GM21619 (cell line): ENCODE measurements around the gene ENPP7.

Experiments used
- ATAC-seq: cut with Tn5 transposase; IDR thresholded peaks from one replicate; pipeline ENCODE4 v1.9.1; 2021; ENCODE audit not compliant: unreplicated experiment

The ENPP7 gene

DNA sequence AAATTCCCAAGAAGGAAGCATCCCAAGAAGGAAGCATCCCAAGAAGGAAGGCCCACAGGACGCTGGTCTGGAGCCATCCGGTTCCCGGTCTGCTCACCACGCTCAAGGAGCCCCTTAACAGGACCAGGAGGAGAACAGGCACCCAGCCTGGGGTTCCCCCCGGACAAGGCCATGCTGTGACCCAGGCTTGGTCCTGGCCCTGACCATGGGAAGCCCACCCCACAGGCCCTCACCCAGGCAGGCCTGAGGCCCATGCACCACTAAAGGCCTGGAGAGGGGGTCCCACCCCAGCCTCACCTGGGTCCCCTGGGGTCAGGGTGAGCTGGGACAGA, 340 bp upstream of the ENPP7 start:
- no peak for ATAC-seq

DNA sequence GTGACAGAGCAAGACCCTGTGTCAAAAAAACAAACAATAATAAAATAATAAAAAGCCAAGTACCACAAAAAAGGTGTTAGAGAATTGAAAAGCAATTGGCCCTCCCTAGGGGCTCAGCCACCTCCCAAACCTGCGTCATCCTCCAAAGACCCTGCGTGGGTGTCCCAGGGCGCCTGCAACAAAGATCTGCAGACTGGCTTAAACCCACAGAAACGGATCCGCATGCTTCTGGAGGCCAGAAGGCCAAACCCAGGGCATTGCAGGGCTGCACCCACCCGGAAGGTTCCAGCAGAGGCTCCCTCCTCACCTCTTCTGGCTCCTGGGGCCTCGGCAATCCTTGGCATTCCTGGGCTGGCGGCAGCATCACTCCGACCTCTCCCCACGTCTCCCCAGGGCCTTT, 1.5 kb downstream of the ENPP7 start:
- no peak for ATAC-seq

DNA sequence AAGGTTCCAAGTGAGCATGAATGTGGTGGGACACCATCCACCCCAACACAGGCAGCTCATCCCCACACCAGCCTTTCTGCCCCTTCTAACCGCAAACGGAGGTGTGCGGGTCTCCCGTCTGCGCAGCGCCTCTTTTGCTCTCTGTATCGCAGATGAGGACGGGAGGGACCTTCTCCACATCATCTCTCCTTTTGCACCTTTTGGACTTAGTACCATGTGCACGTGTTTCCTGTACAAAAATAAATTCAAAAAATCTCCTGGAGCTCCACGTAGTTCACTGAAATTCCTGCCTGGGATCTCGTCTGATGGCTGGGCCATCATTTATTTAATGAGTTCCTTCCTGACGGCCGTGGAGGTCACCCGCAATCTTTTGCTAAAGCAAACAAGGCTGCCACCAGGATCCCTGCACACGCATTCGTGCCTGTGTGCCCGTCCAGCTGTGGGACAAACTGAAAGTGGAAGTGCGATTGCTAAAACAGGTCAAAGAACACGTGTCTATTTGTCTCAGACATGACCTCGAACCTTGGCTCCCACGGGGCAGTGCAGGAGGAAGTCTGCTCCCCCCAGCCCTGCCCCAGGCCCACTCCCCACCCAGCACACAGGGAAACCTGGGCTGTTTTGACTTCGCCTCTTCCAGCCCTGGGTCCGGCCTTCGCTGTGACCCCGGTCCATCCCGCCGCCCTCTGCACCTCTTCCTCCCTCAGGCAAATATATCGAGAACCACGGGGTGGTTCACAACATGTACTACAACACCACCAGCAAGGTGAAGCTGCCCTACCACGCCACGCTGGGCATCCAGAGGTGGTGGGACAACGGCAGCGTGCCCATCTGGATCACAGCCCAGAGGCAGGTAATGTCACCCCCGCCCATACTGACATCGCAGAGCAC, 2.3 kb downstream of the ENPP7 start:
- ATAC-seq: no peak

DNA sequence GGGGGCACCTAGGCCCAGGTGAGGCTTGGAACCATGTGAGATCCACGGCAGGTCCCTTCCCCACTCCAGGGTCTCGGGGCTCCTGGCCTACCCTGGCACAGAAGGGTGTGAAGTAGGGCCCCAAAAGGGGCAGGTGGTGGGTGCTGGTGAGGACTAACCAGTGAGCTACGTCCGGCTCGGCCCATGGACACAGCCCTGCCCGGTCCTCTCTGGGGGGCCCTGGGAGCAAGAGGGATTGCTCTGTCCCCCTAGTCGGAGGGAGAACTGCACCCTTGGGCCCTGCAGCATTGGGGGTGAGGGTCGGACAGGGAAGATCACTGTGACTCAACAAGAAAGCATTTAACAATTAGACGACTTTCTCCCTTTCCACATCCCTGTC, 2.9 kb downstream of the ENPP7 start:
- ATAC-seq: no peak

DNA sequence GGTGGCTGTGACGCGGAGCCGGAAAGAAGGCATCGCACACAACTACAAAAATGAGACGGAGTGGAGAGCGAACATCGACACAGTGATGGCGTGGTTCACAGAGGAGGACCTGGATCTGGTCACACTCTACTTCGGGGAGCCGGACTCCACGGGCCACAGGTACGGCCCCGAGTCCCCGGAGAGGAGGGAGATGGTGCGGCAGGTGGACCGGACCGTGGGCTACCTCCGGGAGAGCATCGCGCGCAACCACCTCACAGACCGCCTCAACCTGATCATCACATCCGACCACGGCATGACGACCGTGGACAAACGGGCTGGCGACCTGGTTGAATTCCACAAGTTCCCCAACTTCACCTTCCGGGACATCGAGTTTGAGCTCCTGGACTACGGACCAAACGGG, 4.4 kb downstream of the ENPP7 start:
- no peak for ATAC-seq

DNA sequence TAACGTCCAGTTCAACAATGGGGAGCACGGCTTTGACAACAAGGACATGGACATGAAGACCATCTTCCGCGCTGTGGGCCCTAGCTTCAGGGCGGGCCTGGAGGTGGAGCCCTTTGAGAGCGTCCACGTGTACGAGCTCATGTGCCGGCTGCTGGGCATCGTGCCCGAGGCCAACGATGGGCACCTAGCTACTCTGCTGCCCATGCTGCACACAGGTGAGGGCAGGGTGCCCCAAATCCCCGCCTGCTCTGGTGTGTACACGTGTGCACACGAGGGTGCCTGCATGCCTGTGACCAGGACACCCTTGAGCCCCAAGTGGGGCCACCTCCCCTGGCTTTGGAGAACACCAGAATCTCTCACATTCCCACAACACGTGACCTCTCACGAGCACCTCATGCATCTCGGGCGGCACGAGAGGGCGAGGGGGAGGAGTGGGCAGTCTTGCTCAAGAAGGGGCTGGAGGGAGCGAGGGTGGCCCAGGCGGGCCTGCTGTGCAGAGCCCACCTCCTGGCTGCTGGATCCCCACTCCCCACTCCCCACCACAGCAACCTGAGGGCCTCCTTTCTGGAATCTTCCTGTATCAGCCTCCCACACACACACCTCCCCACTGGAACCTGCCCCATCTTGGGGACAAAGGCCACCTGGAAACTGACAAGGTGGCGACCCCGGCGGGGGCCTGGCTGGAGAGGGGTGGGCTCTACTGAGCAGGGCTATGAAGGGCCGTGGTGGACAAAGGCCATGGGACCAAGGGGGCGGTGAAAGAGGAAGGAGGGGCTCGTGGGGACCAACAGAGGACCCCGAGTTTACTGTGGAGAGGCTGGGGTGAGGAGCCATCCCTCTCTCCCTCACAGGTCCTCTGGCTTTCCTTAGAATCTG, 6.5 kb downstream of the ENPP7 start:
- ATAC-seq: no peak

DNA sequence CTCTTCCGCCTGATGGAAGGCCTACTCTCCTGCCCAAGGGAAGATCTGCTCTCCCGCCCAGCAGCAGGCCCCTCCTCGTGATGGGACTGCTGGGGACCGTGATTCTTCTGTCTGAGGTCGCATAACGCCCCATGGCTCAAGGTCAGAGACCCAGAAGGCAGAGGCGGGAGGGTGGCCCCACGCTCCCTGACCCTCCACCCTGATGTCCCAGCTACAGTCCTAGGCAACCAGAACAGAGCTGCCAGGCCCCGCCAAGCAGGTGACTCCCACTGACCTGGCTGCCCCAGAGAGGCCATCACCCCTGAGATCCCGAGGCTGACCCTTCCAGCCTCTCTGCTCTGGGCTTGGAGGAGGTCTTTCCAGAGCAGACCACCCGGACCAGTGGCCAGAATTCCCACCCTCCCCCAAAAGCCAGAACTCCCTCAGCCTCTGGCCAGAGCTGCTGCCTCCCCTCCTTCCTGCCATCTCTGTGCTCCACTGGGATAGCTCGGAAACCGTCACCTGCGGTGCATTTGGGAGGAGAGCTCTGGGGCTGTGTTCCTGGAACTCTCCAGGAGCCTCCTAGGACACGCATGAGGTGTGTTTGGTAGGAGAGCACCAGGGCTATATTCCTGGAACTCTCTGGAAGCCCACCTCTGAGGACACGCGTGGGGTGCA, 7.3 kb downstream of the ENPP7 start:
- ATAC-seq: no peak

DNA sequence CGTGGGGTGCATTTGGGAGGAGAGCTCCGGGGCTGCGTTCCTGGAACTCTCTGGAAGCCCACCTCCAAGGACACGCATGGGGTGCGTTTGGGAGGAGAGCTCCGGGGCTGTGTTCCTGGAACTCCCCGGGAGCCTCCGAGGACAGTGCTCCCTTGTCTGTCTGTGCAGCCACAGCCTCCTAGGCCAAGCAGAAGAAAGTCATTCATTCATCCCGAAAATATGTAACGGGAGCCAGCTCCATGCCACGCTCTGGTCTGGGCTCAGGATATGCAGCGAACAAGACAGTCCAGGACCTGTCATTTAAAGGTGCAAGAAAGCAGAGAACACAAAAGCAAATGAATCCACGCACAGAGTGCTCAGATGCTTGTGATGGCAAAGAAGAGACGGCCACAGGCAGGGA, 7.9 kb downstream of the ENPP7 start:
- no peak for ATAC-seq

DNA sequence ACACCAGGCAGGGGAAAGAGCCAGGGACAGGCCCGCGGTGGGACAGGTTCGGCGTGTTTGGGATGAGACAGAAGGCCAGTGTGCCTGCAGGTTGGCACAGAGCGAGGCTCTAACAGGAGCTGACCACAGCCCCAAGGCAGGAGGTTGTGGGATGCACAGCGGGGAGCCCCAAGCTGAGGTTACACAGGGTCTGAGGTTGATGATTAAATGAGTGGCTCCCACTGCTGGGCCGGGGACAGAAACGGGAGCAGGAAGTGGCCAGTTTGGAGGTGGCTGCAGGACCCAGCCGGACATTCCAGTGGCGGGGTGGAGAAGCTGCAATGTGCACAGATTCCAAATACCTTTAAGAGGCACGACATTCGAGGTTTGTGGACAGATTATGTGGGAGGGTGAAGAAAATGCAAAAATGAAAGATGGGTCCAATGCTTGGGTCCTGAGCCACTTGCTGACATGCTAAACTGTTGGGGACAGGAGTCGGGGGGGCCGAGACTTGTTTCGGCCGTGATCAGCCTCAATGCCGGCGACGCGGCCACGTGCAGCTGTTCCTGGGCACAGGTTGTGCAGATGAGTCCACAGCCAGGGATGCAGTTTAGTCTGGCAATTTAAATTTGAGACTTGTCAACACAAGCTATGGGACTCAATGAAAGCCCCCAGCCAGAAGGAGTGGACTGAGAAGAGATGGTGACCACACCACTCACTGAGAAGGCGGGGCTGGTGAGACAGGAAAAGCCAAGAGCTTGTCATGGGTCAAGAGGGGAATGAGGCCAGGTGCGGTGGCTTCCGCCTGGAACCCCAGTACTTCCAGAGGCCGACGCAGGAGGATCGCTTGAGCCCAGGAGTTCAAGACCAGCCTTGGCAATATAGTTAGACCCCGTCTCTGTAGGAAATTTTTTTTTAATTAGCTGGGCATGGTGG, 8.7 kb downstream of the ENPP7 start:
- ATAC-seq: no peak

DNA sequence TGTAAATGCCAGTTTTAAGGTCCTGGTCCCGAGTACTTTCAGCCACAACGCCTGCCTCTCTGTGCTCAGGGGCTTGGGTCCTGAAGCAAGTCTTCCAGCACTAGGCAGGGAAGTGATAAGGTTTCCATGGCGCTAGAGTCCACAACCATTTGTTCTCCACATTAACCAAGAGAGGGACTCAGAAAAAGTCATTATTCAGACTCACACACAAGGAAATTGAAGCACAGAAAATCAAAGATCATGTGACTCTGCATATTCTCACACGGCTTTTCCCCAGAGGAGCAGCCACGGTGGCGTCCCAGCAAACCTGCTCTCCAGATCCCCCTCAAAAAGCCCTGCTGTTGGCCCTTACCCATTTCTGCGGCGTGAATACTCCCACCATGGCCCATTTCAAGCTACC, 9.7 kb downstream of the ENPP7 start:
- ATAC-seq: no peak

DNA sequence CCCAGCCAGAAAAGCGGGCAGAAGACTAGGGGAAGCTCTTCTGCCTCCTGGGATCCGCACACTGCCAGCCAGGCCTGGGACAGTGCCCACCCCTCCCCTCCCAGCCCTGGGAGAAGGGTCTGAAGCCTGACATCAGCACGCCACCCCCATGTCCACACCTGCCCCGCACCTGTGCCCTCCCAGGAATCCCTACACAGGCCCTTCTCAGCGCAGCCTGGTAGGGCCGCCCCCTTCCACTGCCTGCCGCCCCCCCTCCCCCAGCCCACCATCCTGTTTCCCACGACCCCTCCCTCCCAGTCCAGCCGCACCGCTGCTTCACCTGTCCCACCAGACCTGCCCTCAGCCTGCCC, 10.6 kb downstream of the ENPP7 start:
- no peak for ATAC-seq

DNA sequence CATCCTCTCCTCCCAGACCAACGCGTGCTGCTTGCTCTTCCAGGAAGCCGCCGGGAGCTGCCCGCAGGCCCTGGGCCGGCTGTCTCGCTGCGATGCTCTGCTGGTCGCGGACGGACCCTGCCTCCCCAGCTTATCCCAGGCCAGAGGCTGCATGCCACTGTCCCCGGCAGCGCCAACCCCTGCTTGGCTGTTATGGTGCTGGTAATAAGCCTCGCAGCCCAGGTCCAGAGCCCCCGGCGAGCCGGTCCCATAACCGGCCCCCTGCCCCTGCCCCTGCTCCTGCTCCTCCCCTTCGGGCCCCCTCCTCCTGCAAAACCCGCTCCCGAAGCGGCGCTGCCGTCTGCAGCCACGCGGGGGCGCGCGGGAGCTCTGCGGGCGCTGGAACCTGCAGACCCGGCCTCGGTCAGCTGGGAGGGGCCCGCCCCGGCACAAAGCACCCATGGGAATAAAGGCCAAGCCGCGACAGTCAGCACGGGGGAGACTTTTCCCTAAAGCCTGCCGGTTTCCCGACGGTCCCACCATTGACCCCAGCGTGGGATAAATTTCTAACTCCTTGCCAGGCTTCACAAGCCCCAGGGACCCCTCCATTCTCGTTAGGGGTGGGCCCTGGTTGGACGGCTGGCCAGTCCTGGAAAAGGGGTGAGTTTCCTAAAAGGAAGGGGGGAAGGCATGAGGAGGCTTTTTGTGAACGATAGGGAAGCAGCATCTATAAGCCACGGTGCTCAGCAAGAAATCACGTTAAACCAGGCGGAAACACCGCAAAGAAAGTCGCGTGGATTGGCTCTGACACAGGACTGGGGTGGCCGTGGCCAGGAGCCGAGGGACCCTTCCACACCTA, 11.2 kb downstream of the ENPP7 start:
- ATAC-seq: no peak

DNA sequence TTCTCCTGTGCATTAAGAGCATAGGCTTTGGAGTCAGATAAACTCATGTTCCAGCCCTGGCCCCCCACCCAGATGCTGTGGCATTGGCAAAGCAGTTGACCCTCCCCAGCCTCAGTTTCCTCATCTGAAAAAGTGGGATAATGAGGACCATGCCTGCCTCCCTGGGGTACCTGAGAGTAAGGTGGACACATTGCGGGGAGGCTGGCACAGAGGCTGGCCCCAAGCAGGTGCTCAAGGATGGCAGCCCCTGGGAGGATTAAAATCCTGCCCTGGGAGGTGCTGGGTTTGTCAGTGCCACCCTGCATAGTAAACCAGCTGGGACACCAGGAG, 11.8 kb downstream of the ENPP7 start:
- no peak for ATAC-seq

DNA sequence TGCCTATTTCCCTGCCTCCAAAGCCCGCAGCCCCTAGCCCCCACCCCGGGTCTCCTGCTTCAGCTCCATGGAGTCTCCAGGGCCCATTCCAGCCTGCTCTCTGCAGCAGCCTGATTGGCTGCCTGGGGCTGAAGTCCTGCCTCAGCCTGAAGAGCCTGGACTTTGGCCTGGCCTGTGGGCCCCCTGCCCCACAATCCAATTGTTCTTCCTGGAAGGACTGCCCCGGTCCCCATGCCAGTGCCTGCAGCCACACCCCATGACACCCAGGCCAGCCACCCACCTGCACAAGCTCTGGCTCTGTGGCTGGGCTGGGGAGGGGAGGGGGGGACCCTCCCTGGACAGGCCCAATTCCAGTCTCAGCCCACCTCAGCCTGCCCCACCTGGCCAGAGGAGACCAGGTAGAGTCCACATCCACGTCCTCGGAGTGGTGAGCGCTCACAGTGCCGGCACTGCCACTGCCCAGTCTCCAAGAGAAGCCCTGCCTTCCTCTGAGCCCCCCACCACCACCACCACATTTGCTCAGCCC, 12.3 kb downstream of the ENPP7 start:
- ATAC-seq: no peak

DNA sequence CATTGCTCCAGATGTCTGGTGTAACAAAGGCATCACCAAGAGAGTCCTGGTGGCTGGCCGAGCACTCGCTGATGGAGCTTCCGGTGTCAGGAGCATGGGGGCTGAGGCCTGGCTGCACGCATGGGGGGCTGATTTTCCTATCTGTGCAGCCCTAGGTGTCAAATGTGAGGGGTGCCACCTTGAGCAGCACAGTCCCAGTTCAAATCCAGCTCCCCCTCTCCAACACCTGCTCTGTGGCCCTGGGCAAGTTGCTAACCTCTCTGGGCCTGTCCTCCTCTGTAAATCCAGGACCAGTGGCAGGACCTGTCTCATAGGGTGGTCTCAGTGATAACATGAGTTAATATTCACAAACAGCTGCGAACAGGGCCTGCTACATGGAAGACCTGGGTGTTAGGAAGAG, 12.9 kb downstream of the ENPP7 start:
- no peak for ATAC-seq

DNA sequence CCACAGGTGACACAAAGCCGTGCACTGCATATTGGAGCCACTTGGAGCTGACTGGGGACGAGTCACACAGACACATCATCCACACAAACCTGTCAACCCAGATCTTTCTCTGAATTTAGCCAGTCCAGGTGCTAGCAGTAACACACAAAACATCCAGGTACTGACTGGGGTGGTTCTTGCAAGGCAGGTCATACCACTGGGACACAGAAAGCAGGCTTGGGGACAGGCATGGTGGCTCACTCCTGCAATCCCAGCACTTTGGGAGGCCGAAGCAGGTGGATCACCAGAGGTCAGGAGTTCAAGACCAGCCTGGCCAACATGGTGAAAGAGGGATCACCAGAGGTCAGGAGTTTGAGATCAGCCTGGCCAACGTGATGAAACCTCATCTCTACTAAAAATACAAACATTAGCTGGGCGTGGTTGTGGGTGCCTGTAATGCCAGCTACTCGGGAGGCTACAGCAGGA, 14.9 kb downstream of the ENPP7 start:
- ATAC-seq: no peak

DNA sequence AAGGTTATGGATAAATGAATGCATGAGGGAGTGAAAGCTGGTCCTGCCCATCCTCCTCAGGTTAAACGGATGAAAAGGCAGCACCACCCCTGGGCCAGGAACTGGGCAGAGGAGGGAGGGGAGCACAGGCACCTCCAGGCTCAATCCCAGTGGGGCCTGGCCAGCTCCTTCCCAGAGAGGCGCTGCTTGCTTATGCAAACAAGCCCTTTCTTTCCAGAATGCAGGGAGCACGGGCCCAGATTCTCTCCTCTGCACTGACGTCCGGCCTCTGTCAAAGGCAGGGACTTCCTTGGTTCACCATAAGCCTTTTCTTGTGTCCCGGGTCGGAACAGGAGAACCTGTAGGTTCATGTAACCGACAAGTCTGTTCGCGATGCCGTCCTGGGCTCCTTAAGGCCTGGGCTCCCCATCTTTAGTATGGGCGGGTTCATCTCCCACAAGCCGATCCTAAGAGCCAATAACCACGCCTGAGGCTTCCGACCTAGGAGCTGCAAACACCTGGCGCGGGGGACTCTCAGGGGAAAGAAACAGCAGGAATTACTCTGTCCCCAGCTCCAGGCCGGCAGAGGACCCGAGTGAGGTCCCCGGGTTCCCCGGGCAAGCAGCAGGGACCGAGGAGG, 16.3 kb downstream of the ENPP7 start:
- ATAC-seq: no peak

DNA sequence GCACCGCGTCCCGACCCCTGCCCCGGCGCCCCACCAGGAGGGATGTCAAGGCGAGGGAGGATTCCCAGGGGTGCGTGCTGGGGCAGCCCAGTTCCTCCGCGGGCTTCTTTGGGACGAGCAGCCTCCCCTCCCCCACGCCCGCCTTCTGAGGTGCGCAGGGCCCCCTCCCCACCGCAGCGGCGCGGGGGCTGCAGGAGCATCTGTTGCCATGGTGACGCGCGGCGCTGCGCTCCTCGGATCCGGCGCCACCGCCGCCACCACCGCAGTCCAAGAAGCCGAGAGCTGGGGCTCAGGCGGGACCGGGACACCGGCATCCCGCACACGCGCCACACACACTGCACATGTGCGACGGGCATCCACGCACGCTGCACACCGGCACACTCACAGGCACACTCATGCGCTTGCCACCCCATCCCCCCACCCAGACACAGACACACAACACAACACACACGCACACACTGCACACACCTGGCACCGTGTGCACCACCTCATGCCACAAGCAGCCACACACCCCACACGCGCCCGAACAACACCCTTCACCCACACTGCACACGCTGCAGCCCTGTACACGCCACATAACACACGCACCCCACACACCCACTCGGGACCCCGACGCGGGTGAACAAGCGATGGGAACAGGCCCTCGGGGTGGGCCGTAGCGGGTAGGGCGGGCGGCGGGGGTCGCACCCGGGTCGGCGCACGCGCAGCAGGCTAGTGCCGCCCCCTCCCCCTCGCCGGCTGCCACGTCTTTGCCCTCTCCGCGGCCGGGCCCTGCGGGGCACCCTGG, 17.0 kb downstream of the ENPP7 start:
- no peak for ATAC-seq
